Measurements from ENCODE around the gene DOK4. TPM values are rescaled to one million over a fixed set of nuclear protein-coding genes. Genes with fewer than 3 reads are reported as not detected.

Gene DOK4
- total RNA-seq, 1 donor from 2014 or later = 83.6 TPM

- peaks cover 49% of the 10 kb centered on the region for H3K36me3 Mint-ChIP-seq
- H3K9me3 Mint-ChIP-seq = peaks cover 13% of the 10 kb centered on the region
- no peak overlapping the region for H3K27ac Mint-ChIP-seq
- TF ChIP-seq, protein P1, sequence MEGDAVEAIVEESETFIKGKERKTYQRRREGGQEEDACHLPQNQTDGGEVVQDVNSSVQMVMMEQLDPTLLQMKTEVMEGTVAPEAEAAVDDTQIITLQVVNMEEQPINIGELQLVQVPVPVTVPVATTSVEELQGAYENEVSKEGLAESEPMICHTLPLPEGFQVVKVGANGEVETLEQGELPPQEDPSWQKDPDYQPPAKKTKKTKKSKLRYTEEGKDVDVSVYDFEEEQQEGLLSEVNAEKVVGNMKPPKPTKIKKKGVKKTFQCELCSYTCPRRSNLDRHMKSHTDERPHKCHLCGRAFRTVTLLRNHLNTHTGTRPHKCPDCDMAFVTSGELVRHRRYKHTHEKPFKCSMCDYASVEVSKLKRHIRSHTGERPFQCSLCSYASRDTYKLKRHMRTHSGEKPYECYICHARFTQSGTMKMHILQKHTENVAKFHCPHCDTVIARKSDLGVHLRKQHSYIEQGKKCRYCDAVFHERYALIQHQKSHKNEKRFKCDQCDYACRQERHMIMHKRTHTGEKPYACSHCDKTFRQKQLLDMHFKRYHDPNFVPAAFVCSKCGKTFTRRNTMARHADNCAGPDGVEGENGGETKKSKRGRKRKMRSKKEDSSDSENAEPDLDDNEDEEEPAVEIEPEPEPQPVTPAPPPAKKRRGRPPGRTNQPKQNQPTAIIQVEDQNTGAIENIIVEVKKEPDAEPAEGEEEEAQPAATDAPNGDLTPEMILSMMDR (IDR thresholded peaks at IDR 0.05; ENCODE audit: unreplicated experiment) = no peak
- DNase-seq (ENCODE audit: low spot score in 2 of 2, unreplicated experiment in 2 of 2) = no peak
- no peak overlapping the region for H3K4me3 Mint-ChIP-seq
- H3K27me3 Mint-ChIP-seq (ENCODE audit: low read depth) = no peaks in the 10 kb centered on the region
- H3K4me1 Mint-ChIP-seq = no peaks in the 10 kb centered on the region
Measured at GRCh38 chr16:57435838-57436237, 50.5 kb downstream of the DOK4 start.

DNA sequence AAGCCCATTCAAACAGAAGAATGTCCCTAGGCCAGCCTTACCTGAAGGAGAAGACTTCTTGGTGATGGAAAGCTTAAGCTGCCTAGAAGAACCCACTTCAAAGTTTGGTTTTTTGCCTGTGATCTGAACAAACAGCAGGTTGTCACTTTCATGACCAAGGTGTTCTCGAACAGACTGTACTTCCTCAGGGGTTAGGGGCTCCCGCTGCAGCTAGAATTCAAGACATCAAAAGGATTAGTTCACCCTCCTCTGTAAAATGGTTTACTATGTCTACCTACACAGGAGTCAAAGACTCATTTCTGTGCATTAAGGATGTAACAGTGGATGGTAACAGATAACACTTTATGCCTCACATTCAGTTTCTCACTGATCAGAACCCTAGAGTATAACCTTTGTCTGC is 52.3 kb downstream of the DOK4 start:
- peaks cover 42% of the 10 kb centered on the region for H3K36me3 Mint-ChIP-seq
- TF ChIP-seq, protein P1 (IDR thresholded peaks at IDR 0.05; ENCODE audit: unreplicated experiment) = no peak
- H3K9me3 Mint-ChIP-seq = no peaks in the 10 kb centered on the region
- H3K27ac Mint-ChIP-seq = no peak overlapping the region
- H3K4me1 Mint-ChIP-seq = no peaks in the 10 kb centered on the region
- no peak overlapping the region for H3K4me3 Mint-ChIP-seq
- no peaks in the 10 kb centered on the region for H3K27me3 Mint-ChIP-seq (ENCODE audit: low read depth)
- DNase-seq (ENCODE audit: low spot score in 2 of 2, unreplicated experiment in 2 of 2) = no peak

DNA sequence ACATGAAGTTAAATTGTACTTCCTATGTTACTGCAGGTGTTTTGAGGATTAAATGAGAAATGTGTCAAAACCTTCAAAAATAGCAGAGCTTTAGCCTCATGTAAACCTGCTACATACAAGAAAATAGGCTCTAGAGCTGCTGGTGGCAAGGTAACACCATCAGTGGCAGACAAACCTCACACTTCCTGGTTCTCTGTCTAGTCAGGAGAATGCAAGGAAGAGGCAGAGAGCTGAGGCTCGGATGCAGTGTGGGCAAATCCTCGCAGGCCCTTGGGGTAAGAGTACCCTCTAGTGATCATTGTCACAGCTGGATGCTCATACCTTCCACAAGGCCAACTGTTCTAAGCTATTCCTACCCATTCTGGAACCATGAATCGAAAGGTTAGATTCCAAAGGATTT is 53.3 kb downstream of the DOK4 start:
- H3K4me1 Mint-ChIP-seq = no peaks in the 10 kb centered on the region
- H3K9me3 Mint-ChIP-seq = no peaks in the 10 kb centered on the region
- no peaks in the 10 kb centered on the region for H3K27me3 Mint-ChIP-seq (ENCODE audit: low read depth)
- TF ChIP-seq, protein P1 (IDR thresholded peaks at IDR 0.05; ENCODE audit: unreplicated experiment) = no peak
- peaks cover 42% of the 10 kb centered on the region for H3K36me3 Mint-ChIP-seq
- no peak overlapping the region for H3K27ac Mint-ChIP-seq
- DNase-seq (ENCODE audit: low spot score in 2 of 2, unreplicated experiment in 2 of 2) = no peak
- H3K4me3 Mint-ChIP-seq = no peak overlapping the region

GRCh38 chr16:57432505-57432904 is 53.8 kb downstream of the DOK4 start:
- H3K27me3 Mint-ChIP-seq (ENCODE audit: low read depth) = no peaks in the 10 kb centered on the region
- DNase-seq (ENCODE audit: low spot score in 2 of 2, unreplicated experiment in 2 of 2) = no peak
- TF ChIP-seq, protein P1 (IDR thresholded peaks at IDR 0.05; ENCODE audit: unreplicated experiment) = no peak
- H3K9me3 Mint-ChIP-seq = no peaks in the 10 kb centered on the region
- H3K4me3 Mint-ChIP-seq = no peak overlapping the region
- peaks cover 44% of the 10 kb centered on the region for H3K36me3 Mint-ChIP-seq
- H3K27ac Mint-ChIP-seq = no peak overlapping the region
- H3K4me1 Mint-ChIP-seq = no peaks in the 10 kb centered on the region

GRCh38 chr16:57430955-57431354 is 55.3 kb downstream of the DOK4 start:
- Mint-ChIP-seq H3K27ac (no peak overlapping the region), H3K27me3 (ENCODE audit: low read depth) (no peaks in the 10 kb centered on the region), H3K9me3 (no peaks in the 10 kb centered on the region), H3K36me3 (peaks cover 45% of the 10 kb centered on the region), H3K4me3 (no peak overlapping the region), H3K4me1 (no peaks in the 10 kb centered on the region)
- TF ChIP-seq, protein P1 (IDR thresholded peaks at IDR 0.05; ENCODE audit: unreplicated experiment) = no peak
- DNase-seq (ENCODE audit: low spot score in 2 of 2, unreplicated experiment in 2 of 2) = no peak

DNA sequence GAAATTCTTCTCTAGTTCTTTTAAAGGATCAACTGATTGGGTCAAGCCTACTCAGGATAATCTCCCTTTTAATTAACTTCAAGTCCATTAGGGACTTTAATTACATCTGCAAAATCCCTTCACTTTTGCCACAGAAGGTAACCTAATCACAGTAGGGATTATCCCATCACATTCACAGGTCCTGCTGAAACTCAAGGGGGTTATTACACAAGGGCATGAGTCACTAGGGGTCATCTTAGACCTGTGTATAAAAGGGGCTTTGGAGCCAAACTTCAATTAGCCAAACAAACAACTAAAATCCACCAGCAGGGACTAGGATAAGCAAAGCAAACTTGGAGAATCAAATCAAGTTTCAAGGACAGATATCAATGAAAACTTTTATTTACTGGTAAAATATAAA is 58.5 kb downstream of the DOK4 start:
- Mint-ChIP-seq H3K36me3 (peaks cover 36% of the 10 kb centered on the region), H3K27me3 (ENCODE audit: low read depth) (no peaks in the 10 kb centered on the region), H3K27ac (no peak overlapping the region), H3K4me3 (no peak overlapping the region), H3K4me1 (no peaks in the 10 kb centered on the region), H3K9me3 (no peaks in the 10 kb centered on the region)
- TF ChIP-seq, protein P1 (IDR thresholded peaks at IDR 0.05; ENCODE audit: unreplicated experiment) = no peak
- DNase-seq (ENCODE audit: low spot score in 2 of 2, unreplicated experiment in 2 of 2) = no peak

Measured in mesothelial cell of epicardium (in vitro differentiated cells).